GM19351 (cell line): ENCODE results near the gene YPEL1.
"Not testable (repeated sequence)": the region's sequence is repeated elsewhere in the genome, so short reads cannot be mapped to it uniquely, and the experiment has no call there.

Experiments
- ATAC-seq: cut with Tn5 transposase; IDR thresholded peaks from one replicate; pipeline ENCODE4 v1.9.1; 2021; ENCODE audit warnings: mild to moderate bottlenecking, moderate library complexity; ENCODE audit not compliant: unreplicated experiment

The YPEL1 gene

GRCh38 chr22:21686193-21686608, 49.4 kb downstream of the YPEL1 start:
- ATAC-seq = no peak

- no peak for ATAC-seq
Observed at GRCh38 chr22:21685164-21685513, 50.5 kb downstream of the YPEL1 start.

- ATAC-seq = no peak
Observed at GRCh38 chr22:21684492-21685163, 51.0 kb downstream of the YPEL1 start.

GRCh38 chr22:21683401-21683811, 52.2 kb downstream of the YPEL1 start:
- no peak for ATAC-seq

GRCh38 chr22:21682385-21683175, 53.0 kb downstream of the YPEL1 start:
- no peak for ATAC-seq

GRCh38 chr22:21681566-21682370, 53.8 kb downstream of the YPEL1 start:
- no peak for ATAC-seq

GRCh38 chr22:21680830-21681565, 54.6 kb downstream of the YPEL1 start:
- no peak for ATAC-seq

GRCh38 chr22:21679383-21679782, 56.2 kb downstream of the YPEL1 start:
- ATAC-seq = no peak

- not testable (repeated sequence) for ATAC-seq
Observed at GRCh38 chr22:21678842-21679241, 56.8 kb downstream of the YPEL1 start.

GRCh38 chr22:21677606-21678443, 57.8 kb downstream of the YPEL1 start:
- ATAC-seq = no peak

- ATAC-seq = no peak
Observed at GRCh38 chr22:21674638-21675245, 60.9 kb downstream of the YPEL1 start.

GRCh38 chr22:21673534-21674321, 61.9 kb downstream of the YPEL1 start:
- ATAC-seq = no peak

- ATAC-seq = no peak
Observed at GRCh38 chr22:21672107-21672629, 63.4 kb downstream of the YPEL1 start.

GRCh38 chr22:21669026-21669425, 66.6 kb downstream of the YPEL1 start:
- no peak for ATAC-seq

- ATAC-seq = no peak
Observed at GRCh38 chr22:21666786-21667185, 68.8 kb downstream of the YPEL1 start.

GRCh38 chr22:21665047-21665851, 70.3 kb downstream of the YPEL1 start:
- no peak for ATAC-seq

GRCh38 chr22:21663738-21664137, 71.9 kb downstream of the YPEL1 start:
- ATAC-seq = no peak

GRCh38 chr22:21661991-21662390, 73.6 kb downstream of the YPEL1 start:
- ATAC-seq = no peak
